SJSA1 (cell line): Measurements from ENCODE around the gene RNF130. TPM values are rescaled to one million over a fixed set of nuclear protein-coding genes. Genes with fewer than 3 reads are reported as not detected.

Source experiments
- DNase-seq, 2 experiments: peaks; one replicate each; pipeline ENCODE4 v3.0.0-alpha.2; 2015 to 2020; ENCODE audit warnings: low spot score in 2 of 2, low read depth in 1 of 2
- H3K27ac ChIP-seq: fragments of 250-450 bp; sonication (Bioruptor Pico); 2 replicates; pipeline ENCODE4 v1.5.1; 2020; ENCODE audit warnings: mild to moderate bottlenecking, moderate library complexity
- H3K27me3 ChIP-seq: fragments of 250-450 bp; sonication (Bioruptor Pico); replicated peaks from 2 replicates; pipeline ENCODE4 v1.5.1; 2020; ENCODE audit warnings: mild to moderate bottlenecking, moderate library complexity
- H3K36me3 ChIP-seq: fragments of 250-450 bp; sonication (Bioruptor Pico); 2 replicates; pipeline ENCODE4 v1.5.1; 2020; ENCODE audit warnings: mild to moderate bottlenecking
- H3K4me1 ChIP-seq: fragments of 250-450 bp; sonication (Bioruptor Pico); replicated peaks from 2 replicates; pipeline ENCODE4 v1.6.1; 2021; ENCODE audit warnings: mild to moderate bottlenecking
- H3K4me3 ChIP-seq: fragments of 250-450 bp; sonication (Bioruptor Pico); 2 replicates; pipeline ENCODE4 v1.5.1; 2020; ENCODE audit warnings: mild to moderate bottlenecking
- H3K9me3 ChIP-seq: fragments of 250-450 bp; sonication (Bioruptor Pico); replicated peaks from 2 replicates; pipeline ENCODE4 v1.5.1; 2020; ENCODE audit warnings: mild to moderate bottlenecking
- total RNA-seq: library from RNA; depleted of rRNA; stranded (reverse); fragments of >200 nt; shearing (Covaris generic); gene quantifications from 2 replicates; pipeline ENCODE4 v1.2.3, GENCODE V29; 2014

The RNF130 gene
- total RNA-seq, 1 experiment from 2014 or later: 0.61 TPM

DNA sequence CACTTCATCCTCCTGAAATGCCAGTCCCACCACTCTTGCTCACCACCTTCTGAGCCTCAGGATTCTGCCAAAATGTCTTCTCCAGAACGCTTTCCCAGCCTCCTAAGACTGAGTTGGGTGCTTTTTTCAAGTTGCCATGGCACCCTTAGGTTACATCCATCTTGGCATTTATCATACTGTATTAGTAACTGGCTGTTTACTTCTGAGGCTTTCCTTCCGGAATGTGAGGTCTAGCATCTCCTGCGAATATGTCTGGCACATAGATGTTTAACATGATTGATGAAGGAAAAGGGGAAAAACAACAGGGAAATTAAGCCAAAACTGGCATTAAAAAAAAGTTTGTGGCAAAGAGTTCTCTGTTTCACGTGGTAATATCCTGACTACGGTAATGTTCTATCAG is 24.9 kb downstream of the RNF130 start:
- Histone ChIP-seq H3K4me1 (no peaks in the 10 kb centered on the region), H3K27me3 (peaks cover 9% of the 10 kb centered on the region; the same call in 1 of the 2 replicates), H3K36me3 (no peaks in the 10 kb centered on the region), H3K9me3 (peaks cover 2% of the 10 kb centered on the region; the same call in 1 of the 2 replicates), H3K4me3 (no peak overlapping the region), H3K27ac (no peak overlapping the region)
- DNase-seq: no peak

DNA sequence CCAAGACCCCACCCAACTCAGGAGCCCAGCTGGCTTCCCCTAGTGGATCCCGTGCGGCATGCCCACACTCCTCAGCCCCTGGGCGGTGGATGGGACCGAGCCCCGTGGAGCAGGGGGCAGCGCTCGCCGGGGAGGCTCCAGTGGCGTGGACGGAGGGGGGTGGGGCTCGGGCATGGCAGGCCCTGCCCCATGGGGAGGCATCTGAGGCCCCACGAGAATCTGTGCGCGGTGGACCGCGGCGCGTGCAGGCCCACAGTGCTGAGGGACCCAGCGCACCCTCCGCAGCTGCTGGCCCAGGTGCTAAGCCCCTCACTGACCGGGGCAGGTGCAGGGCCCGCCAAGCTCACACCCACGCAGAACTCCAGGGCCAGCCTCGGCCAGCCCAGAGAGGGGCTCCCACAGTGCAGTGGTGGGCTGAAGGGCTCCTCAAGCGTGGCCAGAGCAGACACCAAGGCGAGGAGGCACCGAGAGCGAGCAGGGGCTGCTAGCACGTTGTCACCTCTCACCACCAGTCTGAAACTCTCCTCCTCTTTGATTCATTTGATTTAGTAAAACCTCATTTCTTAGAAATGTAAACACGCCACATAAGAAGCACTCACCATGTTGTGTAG is 25.6 kb downstream of the RNF130 start:
- Histone ChIP-seq H3K4me3 (no peak overlapping the region), H3K27ac (no peak overlapping the region), H3K4me1 (no peaks in the 10 kb centered on the region), H3K36me3 (no peaks in the 10 kb centered on the region), H3K9me3 (peaks cover 2% of the 10 kb centered on the region; the same call in 1 of the 2 replicates), H3K27me3 (peaks cover 9% of the 10 kb centered on the region; the same call in 1 of the 2 replicates)
- no peak for DNase-seq

DNA sequence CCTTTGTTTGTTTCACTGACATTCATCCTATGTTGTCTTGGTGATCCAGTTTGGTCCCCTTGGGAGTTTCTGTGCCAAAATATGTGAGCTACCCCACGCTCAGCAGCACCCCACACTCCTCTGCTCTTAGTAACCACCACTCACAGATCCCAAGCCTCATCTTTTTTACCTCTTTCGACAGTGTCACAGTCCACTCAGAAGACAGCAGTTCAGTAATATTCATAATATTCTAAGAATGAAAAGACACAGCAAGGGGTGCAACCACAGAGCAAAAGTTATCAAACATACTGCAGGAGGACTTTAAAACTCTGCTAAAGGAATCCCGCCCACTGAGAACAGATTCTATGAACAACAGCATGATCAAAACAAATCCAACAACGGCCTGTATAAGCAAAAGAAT is 28.2 kb downstream of the RNF130 start:
- Histone ChIP-seq H3K4me1 (no peaks in the 10 kb centered on the region), H3K27ac (no peak overlapping the region), H3K4me3 (no peak overlapping the region), H3K27me3 (peaks cover 9% of the 10 kb centered on the region; the same call in 1 of the 2 replicates), H3K36me3 (no peaks in the 10 kb centered on the region), H3K9me3 (peaks cover 2% of the 10 kb centered on the region; the same call in 1 of the 2 replicates)
- no peak for DNase-seq

DNA sequence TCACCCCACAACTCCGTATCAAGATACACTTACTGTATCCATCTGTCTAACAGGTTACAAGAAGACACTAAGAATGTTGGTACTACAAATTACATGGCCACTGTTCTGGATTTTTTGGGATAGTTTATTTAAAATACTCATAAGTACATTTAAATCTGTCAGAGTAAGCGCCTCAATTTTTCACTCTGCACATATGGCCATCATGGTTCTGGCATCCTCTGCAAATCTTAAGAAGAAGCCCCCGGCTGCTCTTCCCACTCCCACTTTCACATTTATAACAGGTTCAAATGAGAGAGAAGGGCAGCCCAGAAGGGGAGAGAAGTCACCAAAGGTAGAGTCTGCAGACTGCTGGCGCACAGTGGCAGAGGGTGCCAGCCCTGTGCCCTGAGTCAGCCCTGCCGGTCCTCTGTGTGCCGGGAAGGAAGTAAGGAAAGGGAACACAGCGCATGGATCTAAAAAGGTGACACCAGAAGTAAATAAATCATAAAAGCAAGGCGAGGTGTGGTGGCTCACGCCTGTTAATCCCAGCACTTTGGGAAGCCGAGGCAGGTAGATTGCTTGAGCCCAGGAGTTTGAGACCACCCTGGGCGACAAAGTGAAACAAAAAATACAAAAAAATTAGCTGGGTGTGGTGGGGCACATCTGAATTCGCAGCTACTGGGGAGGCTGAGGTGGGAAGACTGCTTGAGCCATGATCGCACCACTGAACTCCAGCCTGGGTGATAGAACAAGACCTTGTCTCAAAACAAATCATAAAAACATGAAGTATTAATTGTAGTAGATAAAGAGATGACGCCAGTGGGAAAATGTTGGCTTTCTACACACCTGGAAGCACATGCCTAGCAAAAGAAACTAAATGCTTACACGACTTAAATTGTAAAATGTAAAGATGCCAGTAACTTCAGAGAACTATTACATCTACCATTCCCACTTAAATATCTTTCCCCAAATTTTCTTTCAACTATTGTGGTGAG is 30.0 kb downstream of the RNF130 start:
- H3K27ac ChIP-seq: no peak overlapping the region
- H3K27me3 ChIP-seq: peaks cover 9% of the 10 kb centered on the region; the same call in 1 of the 2 replicates
- no peak overlapping the region for H3K4me3 ChIP-seq
- H3K36me3 ChIP-seq: no peaks in the 10 kb centered on the region
- no peak for DNase-seq
- H3K4me1 ChIP-seq: no peaks in the 10 kb centered on the region
- peaks cover 2% of the 10 kb centered on the region; the same call in 1 of the 2 replicates for H3K9me3 ChIP-seq

DNA sequence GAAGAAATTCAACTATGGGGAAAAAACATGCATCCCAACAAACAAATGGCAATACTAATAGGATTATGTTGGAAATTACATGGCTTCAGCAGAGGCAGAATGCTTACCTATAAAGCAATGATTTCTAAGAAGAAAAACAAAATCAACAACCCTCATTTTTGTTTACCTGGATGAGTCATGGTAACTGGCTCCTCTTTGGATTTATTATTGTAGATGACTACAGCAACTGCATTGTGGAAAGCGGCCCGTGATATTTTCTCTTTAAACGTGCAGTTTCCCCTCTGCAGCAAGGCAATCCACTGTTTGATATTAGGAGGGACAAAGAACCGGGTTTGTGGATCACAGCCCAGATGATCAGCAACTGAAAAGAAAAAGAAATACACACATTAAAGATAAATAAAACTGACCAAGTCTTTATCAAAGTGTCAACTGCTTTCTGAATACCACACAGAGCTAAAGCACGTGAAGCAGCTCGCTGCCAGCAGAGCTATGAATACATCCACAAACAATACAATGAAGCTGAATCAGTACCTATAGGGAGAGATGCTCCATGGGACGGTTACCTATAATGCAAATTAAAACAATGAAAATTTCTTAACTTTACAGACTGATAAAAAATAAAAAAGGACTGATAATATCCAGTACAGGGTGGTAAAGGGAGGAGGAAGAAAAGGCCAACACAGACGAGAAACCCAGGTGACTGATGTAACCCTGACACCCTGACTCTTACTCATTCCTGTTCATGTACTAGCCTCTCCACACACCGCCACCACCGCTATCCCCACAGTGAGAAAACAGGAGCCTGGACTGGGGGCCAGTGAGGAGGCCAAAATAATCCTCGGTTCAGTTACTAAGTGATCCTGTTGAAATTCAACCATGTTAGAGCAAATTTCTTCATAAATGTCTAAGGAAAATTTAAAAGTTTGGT is 31.0 kb downstream of the RNF130 start:
- no peaks in the 10 kb centered on the region for H3K36me3 ChIP-seq
- H3K27me3 ChIP-seq: 0 out of 2 replicates have a peak, but pooled peaks cover 9% of the 10 kb centered on the region
- H3K4me3 ChIP-seq: no peak overlapping the region
- no peak for DNase-seq
- H3K4me1 ChIP-seq: no peaks in the 10 kb centered on the region
- peaks cover 2% of the 10 kb centered on the region; the same call in 1 of the 2 replicates for H3K9me3 ChIP-seq
- no peak overlapping the region for H3K27ac ChIP-seq

DNA sequence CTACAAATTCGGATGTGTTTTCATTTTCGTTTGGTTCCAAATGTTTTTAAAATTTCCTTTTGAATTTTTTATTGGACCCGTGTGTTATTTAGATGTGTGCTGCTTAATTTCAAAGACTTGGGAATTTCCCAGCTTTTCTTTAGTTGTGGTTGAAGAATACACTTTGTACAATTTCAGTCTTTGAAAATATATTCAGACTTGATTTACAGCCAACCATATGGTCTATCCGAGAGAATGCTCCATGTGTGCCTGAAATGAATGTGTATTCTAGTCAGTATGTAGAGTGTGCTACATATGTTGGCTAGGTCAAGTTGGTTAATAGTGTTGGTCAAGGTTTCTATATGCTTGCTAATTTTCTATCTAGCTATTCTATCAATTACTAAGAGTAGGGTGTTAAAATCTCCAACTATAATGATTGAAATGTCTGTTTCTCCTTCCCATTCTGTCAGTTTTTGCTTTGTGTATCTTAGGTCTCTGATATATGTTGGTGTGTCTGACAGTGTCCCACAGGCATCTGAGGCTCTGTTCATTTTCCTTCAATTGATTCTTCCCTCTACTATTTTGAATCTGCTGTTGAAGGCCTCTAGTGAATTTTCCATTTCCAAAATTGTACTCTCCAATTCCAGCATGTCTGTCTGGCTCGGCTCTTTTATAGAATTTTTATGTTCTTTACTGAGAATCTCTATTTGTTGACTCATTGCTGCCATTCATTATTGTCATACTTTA is 36.2 kb downstream of the RNF130 start:
- H3K36me3 ChIP-seq: no peaks in the 10 kb centered on the region
- H3K27me3 ChIP-seq: no peaks in the 10 kb centered on the region
- no peak for DNase-seq
- H3K4me3 ChIP-seq: no peak overlapping the region
- no peak overlapping the region for H3K27ac ChIP-seq
- no peaks in the 10 kb centered on the region for H3K9me3 ChIP-seq
- H3K4me1 ChIP-seq: no peaks in the 10 kb centered on the region

DNA sequence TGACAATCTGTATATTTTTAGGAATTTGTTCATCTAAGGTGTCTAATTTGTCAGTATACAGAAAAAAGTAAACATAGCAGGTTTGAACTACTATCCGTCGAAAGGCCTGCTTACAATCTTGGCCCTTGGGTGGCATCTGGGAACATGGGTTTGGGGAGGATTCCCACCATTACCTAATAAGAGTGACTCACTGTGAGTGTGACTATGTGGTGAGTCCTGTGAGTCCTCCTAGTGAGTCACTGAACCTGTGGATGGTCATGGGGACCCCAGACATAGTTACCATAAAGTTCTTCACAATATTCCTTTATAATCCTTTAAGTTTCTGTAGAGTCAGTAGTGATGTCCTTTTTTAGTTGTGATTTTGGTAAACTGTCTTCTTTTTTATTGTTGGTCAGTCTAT is 37.0 kb downstream of the RNF130 start:
- Histone ChIP-seq H3K4me1 (no peaks in the 10 kb centered on the region), H3K27me3 (no peaks in the 10 kb centered on the region), H3K36me3 (no peaks in the 10 kb centered on the region), H3K4me3 (no peak overlapping the region), H3K27ac (no peak overlapping the region), H3K9me3 (no peaks in the 10 kb centered on the region)
- no peak for DNase-seq

DNA sequence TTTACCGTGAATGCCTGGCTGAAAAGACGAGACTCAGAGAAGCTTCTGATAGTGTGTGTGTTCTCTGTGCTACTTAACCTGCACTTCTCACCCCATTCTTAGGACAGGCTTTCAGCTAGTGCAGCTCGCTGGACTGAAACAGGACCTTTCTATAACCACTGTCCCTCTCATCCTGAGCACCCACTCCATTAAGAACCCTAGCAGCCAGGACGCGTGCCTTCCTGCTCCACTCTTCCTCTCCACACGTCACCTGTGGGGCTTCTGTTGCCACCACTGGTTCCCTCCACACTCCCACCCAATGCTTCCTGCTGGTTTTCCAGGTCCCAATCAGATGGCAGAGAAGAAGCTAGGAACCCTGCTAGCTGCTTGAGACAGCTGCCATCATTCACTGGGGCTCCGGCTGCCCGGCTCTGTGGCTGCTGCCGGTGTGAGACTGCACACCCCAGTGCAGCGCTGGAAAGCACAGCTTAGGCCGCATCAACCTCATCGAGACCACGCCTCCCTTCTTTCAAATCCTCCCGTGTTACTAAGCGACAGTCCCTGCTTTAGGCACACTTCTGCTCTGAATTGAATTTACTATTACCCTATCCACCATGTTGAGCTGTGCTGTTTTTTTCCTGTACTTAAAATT is 44.0 kb downstream of the RNF130 start:
- Histone ChIP-seq H3K36me3 (no peaks in the 10 kb centered on the region), H3K4me3 (no peak overlapping the region), H3K27me3 (0 out of 2 replicates have a peak, but pooled peaks cover 5% of the 10 kb centered on the region), H3K9me3 (no peaks in the 10 kb centered on the region), H3K27ac (no peak overlapping the region), H3K4me1 (no peaks in the 10 kb centered on the region)
- DNase-seq: no peak

DNA sequence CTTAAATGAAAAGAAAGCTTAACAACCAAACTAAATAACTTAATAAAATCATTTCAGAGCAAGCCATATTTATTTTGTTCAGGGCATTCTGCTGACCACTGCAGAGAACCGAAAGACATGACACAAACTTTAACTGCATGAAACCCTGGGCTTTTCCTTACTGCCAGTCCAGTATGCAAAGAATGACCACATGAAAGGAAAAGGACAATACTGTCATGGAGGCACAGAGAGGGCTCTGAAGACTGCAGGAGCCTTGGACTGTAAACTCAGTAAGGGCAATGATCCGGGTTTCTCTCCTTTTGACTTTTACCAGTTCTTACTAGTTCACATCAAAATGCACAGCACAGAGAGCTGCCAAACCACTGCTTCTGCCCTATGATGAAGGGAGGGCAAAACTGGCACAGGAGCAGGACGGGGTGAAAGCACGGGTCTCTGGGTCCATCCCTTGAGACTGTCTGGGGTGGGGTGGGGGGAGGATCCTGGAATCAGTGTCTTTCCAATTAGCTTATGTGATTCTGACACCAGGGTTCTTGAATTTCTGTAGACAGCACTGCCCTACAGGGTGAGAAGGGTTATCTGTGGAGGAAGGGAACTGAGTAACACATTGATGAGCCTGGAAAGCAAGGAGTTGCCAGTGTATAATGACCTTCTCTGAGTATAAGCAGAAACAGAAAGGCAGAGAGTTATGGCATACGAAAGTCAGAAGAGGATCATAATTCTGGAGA is 44.7 kb downstream of the RNF130 start:
- H3K4me1 ChIP-seq: no peaks in the 10 kb centered on the region
- H3K9me3 ChIP-seq: no peaks in the 10 kb centered on the region
- no peak overlapping the region for H3K4me3 ChIP-seq
- 0 out of 2 replicates have a peak, but pooled peaks cover 5% of the 10 kb centered on the region for H3K27me3 ChIP-seq
- DNase-seq: no peak
- no peaks in the 10 kb centered on the region for H3K36me3 ChIP-seq
- no peak overlapping the region for H3K27ac ChIP-seq

DNA sequence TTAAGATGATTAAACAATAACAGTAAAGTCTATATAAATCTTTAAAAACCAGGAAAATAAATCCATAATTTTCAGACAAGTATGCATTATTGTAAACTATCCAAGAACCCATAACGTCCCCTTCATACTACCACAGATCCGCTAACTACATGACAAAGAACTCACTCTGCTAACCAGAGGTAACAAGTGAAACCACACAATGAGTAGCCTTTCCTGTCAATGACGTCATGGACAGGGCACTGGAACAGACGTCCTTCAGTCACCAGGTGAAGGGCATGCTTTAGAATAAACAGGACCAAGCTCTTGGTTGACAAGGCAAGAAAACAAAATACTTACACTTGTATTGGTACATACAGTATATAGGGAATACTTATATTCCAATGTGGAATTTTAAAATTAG is 45.2 kb downstream of the RNF130 start:
- Histone ChIP-seq H3K27ac (no peak overlapping the region), H3K27me3 (0 out of 2 replicates have a peak, but pooled peaks cover 5% of the 10 kb centered on the region), H3K9me3 (no peaks in the 10 kb centered on the region), H3K4me1 (no peaks in the 10 kb centered on the region), H3K36me3 (no peaks in the 10 kb centered on the region), H3K4me3 (no peak overlapping the region)
- no peak for DNase-seq

DNA sequence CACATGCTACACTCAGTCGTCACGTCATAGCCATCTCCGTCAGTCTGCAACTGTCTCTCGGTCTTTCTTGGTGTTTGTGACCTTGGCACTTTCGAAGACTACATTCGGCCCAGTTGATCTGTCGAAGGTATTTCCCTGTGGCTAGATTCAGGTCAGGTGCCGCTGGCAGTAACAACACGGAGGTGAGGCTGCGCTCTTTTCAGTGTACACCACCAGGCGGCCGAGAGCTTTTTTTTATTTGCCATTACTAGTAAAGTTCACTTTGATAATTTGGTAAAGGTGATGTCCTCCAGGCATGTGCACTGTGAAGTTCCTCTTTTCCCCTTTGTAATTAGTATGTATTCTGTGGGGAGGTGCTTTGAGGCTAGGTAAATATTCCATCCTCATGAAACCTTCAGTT is 49.7 kb downstream of the RNF130 start:
- H3K4me1 ChIP-seq: no peaks in the 10 kb centered on the region
- H3K27me3 ChIP-seq: peaks cover 7% of the 10 kb centered on the region; the same call in 1 of the 2 replicates
- DNase-seq: no peak
- H3K4me3 ChIP-seq: no peak overlapping the region
- no peak overlapping the region for H3K27ac ChIP-seq
- no peaks in the 10 kb centered on the region for H3K9me3 ChIP-seq
- no peaks in the 10 kb centered on the region for H3K36me3 ChIP-seq

DNA sequence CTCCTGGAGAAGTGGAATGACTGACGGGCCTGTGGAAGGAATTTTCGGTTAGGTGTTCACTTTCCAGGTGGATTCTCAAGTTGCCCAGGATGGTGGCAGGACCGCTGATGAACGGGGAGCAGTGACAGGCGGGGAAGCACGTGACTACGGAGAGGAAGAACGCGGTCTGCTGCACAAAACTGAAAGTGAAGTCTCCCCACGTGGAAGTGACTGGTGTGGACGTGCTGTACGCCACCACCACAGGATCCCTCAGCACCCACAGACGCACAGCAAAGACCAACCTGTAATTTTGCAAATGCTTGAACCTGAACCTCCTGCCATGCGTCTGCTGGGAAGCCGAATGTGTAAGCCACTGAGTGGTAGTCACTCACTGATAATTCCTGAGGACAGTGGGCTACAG is 51.4 kb downstream of the RNF130 start:
- no peaks in the 10 kb centered on the region for H3K9me3 ChIP-seq
- H3K4me1 ChIP-seq: no peaks in the 10 kb centered on the region
- peaks cover 7% of the 10 kb centered on the region; the same call in 1 of the 2 replicates for H3K27me3 ChIP-seq
- H3K36me3 ChIP-seq: no peaks in the 10 kb centered on the region
- H3K27ac ChIP-seq: no peak overlapping the region
- no peak for DNase-seq
- H3K4me3 ChIP-seq: no peak overlapping the region
